GM19467 (cell line): ENCODE measurements around the gene TAP1.
"Not testable (repeated sequence)": the region's sequence is repeated elsewhere in the genome, so short reads cannot be mapped to it uniquely, and the experiment has no call there.

ENCODE experiments used
- ATAC-seq: cut with Tn5 transposase; IDR thresholded peaks from one replicate; pipeline ENCODE4 v1.9.1; 2021; ENCODE audit warnings: mild to moderate bottlenecking, moderate library complexity; ENCODE audit not compliant: unreplicated experiment

TAP1 gene, protein sequence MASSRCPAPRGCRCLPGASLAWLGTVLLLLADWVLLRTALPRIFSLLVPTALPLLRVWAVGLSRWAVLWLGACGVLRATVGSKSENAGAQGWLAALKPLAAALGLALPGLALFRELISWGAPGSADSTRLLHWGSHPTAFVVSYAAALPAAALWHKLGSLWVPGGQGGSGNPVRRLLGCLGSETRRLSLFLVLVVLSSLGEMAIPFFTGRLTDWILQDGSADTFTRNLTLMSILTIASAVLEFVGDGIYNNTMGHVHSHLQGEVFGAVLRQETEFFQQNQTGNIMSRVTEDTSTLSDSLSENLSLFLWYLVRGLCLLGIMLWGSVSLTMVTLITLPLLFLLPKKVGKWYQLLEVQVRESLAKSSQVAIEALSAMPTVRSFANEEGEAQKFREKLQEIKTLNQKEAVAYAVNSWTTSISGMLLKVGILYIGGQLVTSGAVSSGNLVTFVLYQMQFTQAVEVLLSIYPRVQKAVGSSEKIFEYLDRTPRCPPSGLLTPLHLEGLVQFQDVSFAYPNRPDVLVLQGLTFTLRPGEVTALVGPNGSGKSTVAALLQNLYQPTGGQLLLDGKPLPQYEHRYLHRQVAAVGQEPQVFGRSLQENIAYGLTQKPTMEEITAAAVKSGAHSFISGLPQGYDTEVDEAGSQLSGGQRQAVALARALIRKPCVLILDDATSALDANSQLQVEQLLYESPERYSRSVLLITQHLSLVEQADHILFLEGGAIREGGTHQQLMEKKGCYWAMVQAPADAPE

DNA sequence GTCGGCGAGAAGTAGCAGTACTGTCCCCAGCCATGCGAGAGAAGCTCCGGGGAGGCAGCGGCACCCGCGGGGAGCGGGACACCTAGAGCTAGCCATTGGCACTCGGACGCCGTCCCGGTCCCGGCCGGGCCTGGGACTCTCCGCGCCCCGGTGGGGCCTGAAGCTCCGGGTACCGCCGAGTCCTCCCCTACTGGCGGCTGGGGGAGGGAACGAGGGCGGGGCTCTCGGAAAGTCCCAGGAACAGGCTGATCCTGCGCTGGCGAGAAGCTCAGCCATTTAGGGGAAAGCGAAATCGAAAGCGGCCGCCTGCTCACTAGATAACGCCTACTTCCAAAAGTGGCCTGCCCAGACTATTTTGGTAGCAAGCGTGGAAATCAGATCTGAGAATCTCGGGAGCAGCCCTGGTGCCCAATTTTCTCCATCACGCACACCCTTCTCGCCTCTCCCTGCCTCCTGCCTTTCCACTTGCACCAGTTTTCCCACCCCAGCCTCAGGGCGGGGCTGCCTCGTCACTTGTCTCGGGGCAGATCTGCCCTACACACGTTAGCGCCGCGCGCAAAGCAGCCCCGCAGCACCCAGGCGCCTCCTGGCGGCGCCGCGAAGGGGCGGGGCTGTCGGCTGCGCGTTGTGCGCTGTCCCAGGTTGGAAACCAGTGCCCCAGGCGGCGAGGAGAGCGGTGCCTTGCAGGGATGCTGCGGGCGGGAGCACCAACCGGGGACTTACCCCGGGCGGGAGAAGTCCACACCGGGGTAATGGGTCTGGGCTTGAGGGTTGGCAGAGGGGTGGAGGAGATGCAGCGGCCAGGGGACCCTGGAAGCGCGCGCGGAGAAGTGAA is at the start of gene TAP1, which contains the start of gene PSMB9:
TAP1 (minus strand) TSS at position 164 of the 835 bp plus-strand sequence; CDS start at position 96, 68 bp downstream.
PSMB9 (plus strand) TSS at position 652 of the 835 bp plus-strand sequence; CDS start at position 690, 38 bp downstream.
- peak; percentile 78 for ATAC-seq

DNA sequence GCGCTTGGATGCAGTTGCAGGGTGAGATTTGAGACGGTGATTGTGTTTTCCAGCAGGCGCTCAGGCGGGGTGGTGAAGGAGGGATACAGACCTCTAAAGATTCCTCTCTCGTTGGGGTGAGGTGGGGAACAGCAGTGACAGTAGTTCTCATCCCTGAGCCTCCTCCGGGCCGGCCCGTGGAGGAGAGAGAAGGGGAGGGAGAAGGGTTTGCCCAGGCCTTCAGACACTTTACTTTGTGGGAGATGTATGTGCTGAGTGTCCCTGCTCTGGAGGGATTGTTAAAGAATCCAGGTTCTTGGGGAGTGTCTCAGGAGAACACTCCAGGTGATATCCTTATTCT is 41.5 kb upstream of the TAP1 start:
- peak; percentile 23 for ATAC-seq

DNA sequence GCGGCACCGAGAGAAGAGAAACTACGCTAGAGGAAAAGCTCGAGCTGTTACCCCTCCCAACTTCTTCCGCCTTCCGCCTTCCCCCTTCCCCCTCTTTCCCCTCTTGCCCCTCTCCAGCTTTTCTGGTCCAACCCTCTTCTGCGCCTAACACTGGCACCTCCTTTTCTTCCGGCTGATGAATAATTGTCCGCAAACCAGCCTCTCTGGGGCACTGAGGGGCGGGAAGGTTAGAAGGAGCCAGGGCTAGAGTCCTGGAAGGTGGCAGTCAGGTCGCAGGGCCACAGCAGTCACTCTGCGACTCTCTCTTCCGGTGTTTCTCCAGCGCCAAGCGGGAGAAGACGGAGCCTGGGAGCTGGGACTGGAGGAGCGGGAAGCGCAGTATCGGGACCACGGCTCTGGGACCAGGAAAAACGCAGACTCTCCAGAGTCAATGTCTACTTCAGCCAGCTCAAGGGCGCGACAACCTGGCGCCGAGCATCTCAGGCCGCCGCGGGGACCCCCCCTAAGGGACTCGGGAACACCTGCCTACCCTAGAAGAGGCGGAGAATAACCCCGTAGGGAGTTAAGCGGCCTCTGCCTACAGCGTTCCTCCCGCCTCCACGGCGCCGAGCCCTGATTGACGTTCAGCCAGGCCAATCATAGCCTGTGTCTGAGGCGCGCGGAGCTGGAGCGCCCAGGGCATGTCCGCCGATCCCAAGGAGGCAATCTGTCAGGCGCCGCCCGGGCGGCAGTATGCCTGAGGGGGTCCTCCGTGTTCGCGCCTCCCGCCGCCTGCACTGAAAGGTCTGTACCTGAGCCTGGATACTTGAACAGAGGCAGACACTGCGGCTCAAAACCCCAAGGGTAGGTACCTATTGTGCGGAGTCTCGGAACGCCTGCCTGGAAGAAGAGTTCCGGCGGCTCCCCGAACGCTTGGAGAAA is 40.8 kb upstream of the TAP1 start:
- ATAC-seq = peak; percentile 95

DNA sequence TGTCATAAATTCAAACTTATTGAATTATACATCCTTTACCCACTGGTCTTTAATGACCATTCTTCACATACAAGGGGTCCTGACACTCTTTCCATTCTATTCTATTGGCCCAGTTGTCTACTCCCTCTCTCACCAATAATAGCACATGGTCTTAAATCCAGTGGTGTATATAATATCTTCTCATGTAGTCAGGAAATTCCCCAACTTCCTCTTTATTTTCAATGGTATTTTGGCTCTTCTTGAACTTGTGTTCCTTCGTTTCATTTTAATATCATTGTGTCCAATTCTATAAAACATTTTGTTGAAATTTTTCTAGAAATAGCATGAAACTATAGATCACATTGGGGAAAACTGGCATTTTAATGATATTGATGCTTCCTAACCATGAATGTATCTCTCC is 37.3 kb upstream of the TAP1 start:
- ATAC-seq = no peak

DNA sequence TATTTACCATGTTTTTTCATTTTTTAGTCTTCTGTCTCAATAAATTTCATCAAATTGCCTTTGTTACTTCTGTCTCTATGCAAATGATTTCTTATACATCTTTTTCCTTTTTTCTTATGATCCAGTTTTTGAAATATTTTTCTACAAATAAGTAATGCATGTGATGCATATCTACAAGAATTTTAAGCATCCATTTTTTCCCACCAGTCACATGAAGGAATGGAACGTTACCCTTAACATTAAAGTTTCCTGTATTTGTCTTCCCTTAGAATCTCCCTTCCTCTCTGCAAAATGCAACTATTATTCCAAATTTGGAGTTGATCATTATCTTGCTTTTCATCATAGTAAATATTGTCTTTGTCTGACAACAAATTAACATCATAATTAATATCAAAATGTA is 36.0 kb upstream of the TAP1 start:
- ATAC-seq = no peak

DNA sequence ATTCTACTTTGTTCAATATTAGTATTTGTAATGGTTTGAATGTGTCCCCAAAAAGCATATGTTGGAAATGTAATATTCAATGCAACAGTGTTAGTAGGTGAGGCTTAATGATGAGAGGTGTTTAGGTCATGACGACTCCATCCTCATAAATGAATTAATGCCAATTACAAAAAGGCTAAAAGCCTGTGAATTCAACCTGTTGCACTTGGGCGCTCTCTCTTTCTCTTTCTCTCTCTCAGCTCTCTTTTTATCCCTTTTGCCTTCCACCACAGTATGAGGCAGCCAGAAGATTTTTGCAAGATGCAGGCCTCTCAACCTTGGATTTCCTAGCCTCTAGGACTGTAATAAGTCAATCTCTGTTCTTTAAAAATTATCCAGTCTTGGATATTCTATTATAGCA is 35.1 kb upstream of the TAP1 start:
- no peak for ATAC-seq

DNA sequence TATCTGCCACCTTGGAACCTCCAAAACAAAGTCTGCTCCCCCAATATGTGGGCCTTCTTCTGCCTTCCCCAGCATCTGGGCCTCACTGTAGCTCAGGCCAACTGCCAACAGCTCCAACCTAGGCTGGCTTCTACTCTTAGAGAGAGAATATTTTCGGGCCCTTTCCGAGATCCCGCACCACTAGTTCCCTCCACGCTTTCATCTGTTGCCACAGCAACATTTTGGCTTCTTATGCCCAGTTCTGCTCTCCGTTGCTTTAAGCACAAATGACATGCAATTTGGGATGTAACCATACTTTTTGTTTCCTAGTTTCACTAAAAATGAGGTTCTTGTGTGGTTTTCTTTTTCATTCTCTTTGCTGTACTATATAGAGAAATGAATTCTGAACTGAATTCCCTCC is 34.1 kb upstream of the TAP1 start:
- ATAC-seq = no peak

DNA sequence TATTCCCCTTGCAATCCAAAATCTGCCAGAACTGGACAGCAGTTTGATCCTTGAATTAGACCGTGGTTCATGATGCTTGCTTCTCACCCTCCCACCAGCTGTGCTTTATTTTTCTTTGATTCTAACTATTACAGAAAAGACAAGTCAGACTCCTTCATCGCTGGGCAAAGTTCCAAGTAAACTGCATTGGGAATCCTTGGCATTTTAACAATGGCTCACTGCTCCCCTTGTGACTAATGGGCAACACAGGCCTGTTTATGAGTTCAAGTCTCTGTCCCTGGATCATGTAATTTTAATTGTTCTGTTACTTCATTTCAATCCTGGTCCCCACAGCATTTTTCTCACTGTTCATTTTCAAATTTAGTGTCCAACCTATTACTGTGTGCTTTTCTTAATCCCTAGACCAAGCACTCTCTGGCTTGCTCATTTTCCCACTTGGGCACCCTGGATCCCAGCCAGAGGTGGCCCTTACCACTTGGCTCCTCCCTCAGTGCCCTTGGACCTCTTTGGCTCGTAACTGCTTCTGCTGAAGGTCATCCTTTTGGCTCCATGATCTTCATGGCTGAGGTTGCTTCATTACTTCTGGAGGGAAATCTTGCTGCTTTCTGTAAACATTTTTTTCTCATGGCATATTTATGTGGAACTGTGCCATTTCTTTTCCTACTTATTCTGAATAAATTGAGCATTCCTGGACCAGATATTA is 33.3 kb upstream of the TAP1 start:
- ATAC-seq = no peak

DNA sequence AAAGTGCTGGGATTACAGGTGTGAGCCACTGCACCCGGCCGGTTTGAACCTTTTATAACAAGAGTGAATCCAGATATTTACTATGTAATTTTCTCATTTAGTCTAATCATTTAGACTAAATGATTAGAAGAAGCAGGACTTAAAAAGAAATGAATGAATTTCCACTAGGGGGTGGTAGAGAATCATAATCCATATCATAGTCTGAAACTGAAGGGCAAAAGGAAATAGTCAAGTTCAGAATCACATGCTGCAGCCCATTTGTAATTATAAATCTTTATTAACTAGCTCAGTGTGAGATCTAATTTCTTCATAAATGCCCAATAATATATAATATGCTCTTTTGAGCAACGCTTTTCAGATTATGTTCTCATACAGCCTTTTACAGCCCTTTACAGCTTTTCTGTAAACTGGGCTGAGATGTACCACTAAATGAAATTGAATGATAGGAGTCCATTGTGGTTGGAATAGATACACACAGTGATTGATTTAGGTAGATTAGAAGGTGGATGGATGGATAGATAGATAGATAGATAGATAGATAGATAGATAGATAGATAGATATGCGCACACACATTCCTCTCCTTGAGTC is 32.3 kb upstream of the TAP1 start:
- no peak for ATAC-seq

DNA sequence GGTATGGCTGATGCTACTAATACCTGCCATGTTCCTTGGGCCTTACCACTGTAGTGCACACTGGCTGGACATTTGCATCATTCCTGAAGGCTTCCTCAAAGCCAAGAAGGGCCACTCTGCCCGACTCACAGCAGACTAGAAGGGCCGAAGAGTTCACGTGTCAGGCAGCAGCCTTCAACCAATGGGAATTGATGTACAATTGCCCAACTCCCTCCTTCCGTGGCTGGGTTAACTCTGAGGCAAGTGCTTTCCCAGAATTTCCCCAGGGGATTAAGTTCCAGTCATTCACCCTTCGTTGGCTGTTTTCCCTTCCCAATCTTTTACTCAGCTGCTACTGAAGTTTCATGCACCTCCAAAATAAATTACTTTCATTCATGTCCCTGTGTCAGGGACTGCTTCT is 30.3 kb upstream of the TAP1 start:
- ATAC-seq = no peak

DNA sequence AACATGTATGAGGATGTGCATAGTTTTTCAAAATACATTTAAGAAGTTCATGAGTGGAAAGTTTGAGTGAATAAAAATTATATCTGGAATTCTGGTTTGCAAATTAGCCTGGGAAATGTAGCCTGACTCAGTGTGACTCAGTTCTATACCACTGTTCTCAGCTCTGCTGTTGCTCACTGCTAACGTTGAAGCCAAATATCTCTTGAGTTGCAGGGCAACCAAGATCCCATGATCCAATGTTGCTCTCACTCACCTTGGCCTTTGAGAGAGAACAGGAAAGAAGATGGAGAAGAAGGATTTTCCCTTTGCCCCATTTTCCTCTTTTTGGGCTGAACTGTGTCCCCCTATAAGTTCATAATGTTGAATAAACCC is 29.4 kb upstream of the TAP1 start:
- ATAC-seq = no peak

DNA sequence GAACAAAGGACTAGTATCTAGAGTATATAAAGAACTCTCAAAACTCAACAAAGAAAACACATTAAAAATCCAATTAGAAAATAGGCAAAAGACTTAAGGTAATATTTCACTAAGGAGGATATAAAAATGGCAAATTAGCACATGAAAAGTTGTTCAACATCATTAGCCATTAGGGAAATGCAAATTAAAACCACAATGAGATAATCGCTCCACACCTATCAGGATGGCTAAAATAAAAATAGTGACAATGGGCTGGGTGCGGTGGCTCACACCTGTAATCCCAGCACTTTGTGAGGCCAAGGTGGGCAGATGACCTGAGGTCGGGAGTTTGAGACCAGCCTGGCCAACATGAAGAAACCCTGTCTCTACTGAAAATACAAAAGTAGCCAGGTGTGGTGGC is 27.5 kb upstream of the TAP1 start:
- ATAC-seq = not testable (repeated sequence)

DNA sequence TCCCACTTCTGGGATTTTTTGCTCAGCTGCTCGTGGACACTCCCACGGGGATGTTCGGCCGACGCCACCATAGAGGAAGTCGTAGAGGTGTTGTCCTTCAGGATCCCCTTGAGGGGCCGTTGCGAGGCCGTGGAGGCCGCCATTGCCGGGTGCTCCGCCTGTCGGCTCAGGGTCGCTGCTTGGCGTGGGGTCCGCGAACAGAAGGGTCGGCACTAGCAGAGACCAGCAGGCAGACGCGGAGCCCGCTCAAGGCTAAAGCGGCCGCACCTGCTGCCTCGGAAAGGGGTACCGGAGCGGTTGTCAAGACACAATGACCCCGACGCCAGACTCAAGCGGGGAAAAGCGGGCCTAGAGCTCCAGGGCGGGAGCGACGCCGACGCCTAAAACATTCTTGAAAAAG is 26.2 kb upstream of the TAP1 start:
- ATAC-seq = no peak

DNA sequence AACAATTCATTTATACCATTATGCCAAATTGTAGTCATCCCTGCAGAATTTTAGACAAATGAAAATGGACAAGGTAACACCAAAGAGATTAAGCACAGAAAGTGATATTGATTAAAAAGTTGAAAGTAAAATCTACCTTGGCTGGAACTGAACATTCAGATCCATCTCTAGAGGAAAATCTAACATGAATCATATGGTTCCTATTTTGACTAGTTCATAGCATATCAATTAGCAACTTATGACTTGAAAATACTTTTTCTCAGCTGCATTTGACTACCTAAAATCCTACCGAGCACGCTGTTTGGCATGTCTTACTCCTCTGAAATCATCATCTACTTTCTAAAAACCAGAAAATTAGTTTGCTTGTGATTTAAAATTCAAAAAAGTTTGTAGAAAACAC is 23.1 kb upstream of the TAP1 start:
- no peak for ATAC-seq

DNA sequence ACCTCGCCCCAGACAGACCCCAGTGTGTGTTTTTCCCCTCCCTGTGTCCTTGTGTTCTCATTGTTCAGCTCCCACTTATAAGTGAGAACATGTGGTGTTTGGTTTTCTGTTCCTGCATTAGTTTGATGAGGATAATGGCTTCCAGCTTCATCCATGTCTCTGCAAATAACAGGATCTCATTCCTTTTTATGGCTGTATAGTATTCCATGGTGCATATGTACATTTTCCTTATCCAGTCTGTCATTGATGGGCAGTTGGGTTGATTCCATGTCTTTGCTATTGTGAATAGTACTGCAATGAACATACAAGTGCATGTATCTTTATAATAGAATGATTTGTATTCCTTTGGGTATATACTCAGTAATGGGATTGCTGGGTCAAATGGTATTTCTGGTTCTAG is 20.4 kb upstream of the TAP1 start:
- not testable (repeated sequence) for ATAC-seq

DNA sequence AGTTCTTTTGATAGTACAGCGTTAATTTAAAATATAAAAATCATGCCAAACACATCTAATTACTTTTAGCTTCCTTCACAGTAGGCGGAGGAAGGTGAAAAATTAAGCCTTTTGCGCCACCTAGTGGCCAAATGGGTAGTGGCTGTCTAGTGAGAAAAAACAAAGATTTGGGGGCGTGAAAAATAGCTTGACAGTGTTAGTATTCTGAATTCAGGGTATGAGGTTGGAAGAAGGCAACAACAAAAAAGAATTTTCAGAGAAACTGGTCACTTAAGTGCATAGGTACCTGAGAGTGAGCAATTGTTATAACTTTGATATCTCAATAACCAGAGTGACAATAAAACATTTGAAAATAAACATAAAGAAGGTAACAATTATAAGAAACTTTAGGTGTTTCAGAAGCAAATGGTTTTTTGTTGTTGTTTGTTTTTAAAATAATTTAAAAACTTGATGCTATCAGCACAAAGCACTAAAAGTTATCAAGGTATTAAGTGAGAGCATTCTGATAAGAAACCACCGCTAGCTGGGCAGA is 14.8 kb upstream of the TAP1 start:
- ATAC-seq = no peak

DNA sequence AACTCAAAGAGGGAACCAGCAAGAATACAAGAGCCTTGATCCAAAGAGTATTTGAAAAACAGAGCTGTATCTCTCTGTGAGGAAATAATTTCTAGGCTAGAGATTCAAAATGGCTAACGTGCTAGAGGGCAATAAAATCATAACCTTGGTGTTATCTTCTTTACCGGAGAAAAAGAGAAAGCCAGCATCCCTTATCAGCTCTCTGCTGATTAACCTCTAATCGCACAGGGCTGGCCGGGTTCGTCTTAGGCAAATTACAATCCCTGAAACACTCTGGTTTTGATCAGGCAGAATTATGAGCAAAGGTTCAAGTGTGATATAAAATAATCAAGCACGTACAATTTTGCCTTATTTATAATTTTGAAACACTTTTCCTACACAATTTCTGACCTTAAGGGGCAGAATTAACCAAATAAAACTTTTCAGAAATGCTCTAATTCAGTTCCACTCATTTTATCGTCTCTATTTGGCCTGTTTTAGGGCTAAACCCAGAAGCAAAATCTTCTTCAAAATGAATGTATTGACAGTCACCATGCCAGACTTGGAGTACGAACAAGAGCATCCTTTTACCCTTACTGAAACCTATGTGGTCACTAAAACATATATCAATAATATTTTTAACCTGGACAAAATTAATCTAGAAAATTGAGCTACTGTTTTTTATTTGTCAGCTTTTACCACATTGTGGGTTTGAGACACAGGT is 14.2 kb upstream of the TAP1 start:
- no peak for ATAC-seq

DNA sequence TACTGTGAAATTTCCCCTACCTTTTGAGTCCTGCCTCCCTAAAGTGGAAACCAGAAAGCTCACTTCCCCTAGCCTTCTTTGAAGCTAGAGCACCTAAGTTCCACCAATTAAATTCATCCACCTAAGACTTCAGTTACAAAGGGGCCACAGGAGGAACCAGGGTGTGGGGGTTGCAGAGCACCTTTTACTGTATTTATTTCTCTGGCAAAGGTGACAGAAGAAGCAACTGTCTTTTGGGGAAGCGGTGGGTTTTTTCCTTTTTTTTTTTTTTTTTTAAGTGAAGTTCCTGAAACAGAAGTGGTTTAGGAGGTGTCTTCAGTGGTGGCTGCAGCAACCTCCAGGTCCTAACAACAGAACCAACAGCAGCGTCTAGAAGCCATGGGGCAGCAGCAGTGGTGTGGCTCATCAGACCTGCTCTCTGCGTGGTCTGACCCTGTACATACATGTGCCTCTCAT is 13.5 kb upstream of the TAP1 start:
- no peak for ATAC-seq
